Uterus (tissue), 4 donors: ENCODE data around the gene ALKBH3. TPM values are rescaled to one million over a fixed set of nuclear protein-coding genes. Genes with fewer than 3 reads are reported as not detected.

Experiments used
- DNase-seq, 2 donors: peaks; one replicate each; pipeline ENCODE4 v3.0.0-alpha.2; 2019 to 2020
- H3K27ac ChIP-seq, 2 donors: fragments of 200-600 bp; sonication (generic); 1 replicate in 1 of 2; 2 replicates in 1 of 2; pipeline ENCODE4 v1.5.1; 2016 to 2018
- H3K27me3 ChIP-seq, 2 donors: fragments of 200-600 bp; sonication (generic); one replicate each; pipeline ENCODE4 v1.5.1; 2018 to 2019; ENCODE audit warnings: control low read depth in 1 of 2
- H3K36me3 ChIP-seq, 2 donors: fragments of 200-600 bp; sonication (generic); one replicate each; pipeline ENCODE4 v1.5.1; 2019; ENCODE audit warnings: control low read depth in 1 of 2
- H3K4me1 ChIP-seq, 2 donors: fragments of 200-600 bp; sonication (generic); one replicate each; pipeline ENCODE4 v1.5.1; 2018 to 2019; ENCODE audit warnings: control low read depth in 1 of 2
- H3K4me3 ChIP-seq, 2 donors: fragments of 200-600 bp; sonication (generic); 1 replicate in 1 of 2; 2 replicates in 1 of 2; pipeline ENCODE4 v1.5.1; 2018 to 2019; ENCODE audit warnings: mild to moderate bottlenecking in 1 of 2
- H3K9me3 ChIP-seq, 2 donors: fragments of 200-600 bp; sonication (generic); one replicate each; pipeline ENCODE4 v1.5.1; 2019; ENCODE audit warnings: control low read depth in 1 of 2
- CTCF ChIP-seq, 4 experiments: fragments of 200-600 bp in 2 of 4; fragments of 450-650 bp in 2 of 4; sonication (generic) in 2 of 4; IDR thresholded peaks; one replicate each; pipeline ENCODE4 v1.5.1; 2016 to 2019; ENCODE audit warnings: antibody characterized with exemption in 4 of 4, mild to moderate bottlenecking in 2 of 4, moderate library complexity in 1 of 4
- POLR2A ChIP-seq, 2 donors: fragments of 450-650 bp; IDR thresholded peaks; one replicate each; pipeline ENCODE4 v1.6.1; 2016; ENCODE audit warnings: antibody characterized with exemption in 2 of 2, mild to moderate bottlenecking in 1 of 2, moderate library complexity in 1 of 2
- intact Hi-C: fragments of 100-400 bp; cut with DNase I; formaldehyde crosslinking; loops from one replicate; pipeline ENCODE4 v1.15.1; 2023; ENCODE audit warnings: low total_unique reads
- total RNA-seq, 4 donors: library from RNA; depleted of rRNA in 3 of 4; stranded (reverse); fragments of >200 nt in 3 of 4; gene quantifications; one replicate each; pipeline versions ENCODE4 v1.1.0 to v1.2.4, GENCODE V29; 2014 to 2023
- donor health status: DM: yes; HTN: yes; CAD: no.

The ALKBH3 gene
- total RNA-seq, 4 donors from 2014 or later: 39.6 to 75.3 (median 55.7) TPM

GRCh38 chr11:43853781-43854180, 26.9 kb upstream of the ALKBH3 start:
- Histone ChIP-seq H3K36me3 (no peaks in the 10 kb centered on the region), H3K27me3 (no peaks in the 10 kb centered on the region), H3K4me1 (no peaks in the 10 kb centered on the region), H3K9me3 (no peaks in the 10 kb centered on the region), H3K27ac (no peak overlapping the region), H3K4me3 (no peak overlapping the region)
- TF ChIP-seq POLR2A (IDR thresholded peaks at IDR 0.05) (no peak), CTCF (IDR thresholded peaks at IDR 0.05) (no peak)
- no peak for DNase-seq
- intact Hi-C loops: no loop called here

- Histone ChIP-seq H3K4me3 (no peak overlapping the region), H3K27me3 (no peaks in the 10 kb centered on the region), H3K4me1 (no peaks in the 10 kb centered on the region), H3K27ac (no peak overlapping the region), H3K9me3 (no peaks in the 10 kb centered on the region), H3K36me3 (no peaks in the 10 kb centered on the region)
- intact Hi-C loops: no loop called here
- TF ChIP-seq POLR2A (IDR thresholded peaks at IDR 0.05) (no peak), CTCF (IDR thresholded peaks at IDR 0.05) (no peak)
- DNase-seq: no peak
Observed at GRCh38 chr11:43856993-43857392, 23.6 kb upstream of the ALKBH3 start.

- TF ChIP-seq CTCF (IDR thresholded peaks at IDR 0.05) (no peak), POLR2A (IDR thresholded peaks at IDR 0.05) (no peak)
- H3K4me3 ChIP-seq: no peak overlapping the region
- H3K36me3 ChIP-seq: no peaks in the 10 kb centered on the region
- no peaks in the 10 kb centered on the region for H3K9me3 ChIP-seq
- H3K4me1 ChIP-seq: no peaks in the 10 kb centered on the region
- no peaks in the 10 kb centered on the region for H3K27me3 ChIP-seq
- H3K27ac ChIP-seq: no peak overlapping the region
- intact Hi-C loops: no loop called here
- DNase-seq: no peak
Observed at GRCh38 chr11:43861141-43861540, 19.5 kb upstream of the ALKBH3 start.

GRCh38 chr11:43866520-43866919, 14.1 kb upstream of the ALKBH3 start:
- H3K4me1 ChIP-seq: no peaks in the 10 kb centered on the region
- intact Hi-C loops: no loop called here
- no peaks in the 10 kb centered on the region for H3K27me3 ChIP-seq
- no peak for TF ChIP-seq CTCF (IDR thresholded peaks at IDR 0.05)
- no peak for DNase-seq
- H3K4me3 ChIP-seq: no peak overlapping the region
- no peaks in the 10 kb centered on the region for H3K9me3 ChIP-seq
- no peaks in the 10 kb centered on the region for H3K36me3 ChIP-seq
- no peak overlapping the region for H3K27ac ChIP-seq

GRCh38 chr11:43866969-43867368, 13.7 kb upstream of the ALKBH3 start:
- Histone ChIP-seq H3K27ac (no peak overlapping the region), H3K9me3 (no peaks in the 10 kb centered on the region), H3K36me3 (no peaks in the 10 kb centered on the region), H3K4me3 (no peak overlapping the region), H3K27me3 (no peaks in the 10 kb centered on the region), H3K4me1 (no peaks in the 10 kb centered on the region)
- no peak for TF ChIP-seq CTCF (IDR thresholded peaks at IDR 0.05)
- no peak for TF ChIP-seq POLR2A (IDR thresholded peaks at IDR 0.05)
- no peak for DNase-seq
- intact Hi-C loops: no loop called here
